ENCODE results near the gene RHOU.

- TF ChIP-seq CTCF (IDR thresholded peaks at IDR 0.05) (no peak), POLR2A (IDR thresholded peaks at IDR 0.05) (no peak), EP300 (IDR thresholded peaks at IDR 0.05) (no peak)
These were observed 9.6 kb downstream of the RHOU start for GRCh38 chr1:228744918-228745317.
